Liver (tissue), 9 donors: ENCODE results near the gene CIBAR2. TPM values are rescaled to one million over a fixed set of nuclear protein-coding genes. Genes with fewer than 3 reads are reported as not detected.

Experiments
- DNase-seq: peaks from one replicate; pipeline ENCODE4 v3.0.0-alpha.2; 2017; ENCODE audit warnings: low spot score
- H3K27ac ChIP-seq, 2 donors: one replicate each; pipeline ENCODE4 v1.7.0; 2013; ENCODE audit warnings: inconsistent platforms in 2 of 2, low read length in 2 of 2, control low read depth in 1 of 2, low read depth in 1 of 2, mild to moderate bottlenecking in 1 of 2
- H3K27me3 ChIP-seq, 4 donors: one replicate each; pipeline versions ENCODE4 v1.6.1 to v1.7.0; 2013; ENCODE audit warnings: low read length in 3 of 4, inconsistent platforms in 1 of 4, mild to moderate bottlenecking in 1 of 4, moderate library complexity in 1 of 4; ENCODE audit not compliant: control insufficient read depth in 4 of 4, insufficient read depth in 4 of 4
- H3K36me3 ChIP-seq, 4 donors: one replicate each; pipeline versions ENCODE4 v1.6.1 to v1.7.0; 2013; ENCODE audit warnings: low read length in 3 of 4, mild to moderate bottlenecking in 3 of 4, low read depth in 1 of 4, moderate library complexity in 1 of 4; ENCODE audit not compliant: control insufficient read depth in 4 of 4, insufficient read depth in 3 of 4
- H3K4me1 ChIP-seq, 4 donors: one replicate each; pipeline versions ENCODE4 v1.6.1 to v1.7.0; 2013; ENCODE audit warnings: low read length in 3 of 4, mild to moderate bottlenecking in 3 of 4, moderate library complexity in 1 of 4; ENCODE audit not compliant: control insufficient read depth in 4 of 4, insufficient read depth in 4 of 4
- H3K4me3 ChIP-seq, 3 donors: one replicate each; pipeline versions ENCODE4 v1.6.1 to v1.7.0; 2013; ENCODE audit warnings: low read length in 3 of 3, control low read depth in 1 of 3, low read depth in 1 of 3, mild to moderate bottlenecking in 1 of 3
- H3K9ac ChIP-seq, 2 donors: one replicate each; pipeline ENCODE4 v1.7.0; 2013; ENCODE audit warnings: low read length in 2 of 2, mild to moderate bottlenecking in 2 of 2, moderate library complexity in 2 of 2, control low read depth in 1 of 2, low read depth in 1 of 2
- H3K9me3 ChIP-seq, 4 donors: one replicate each; pipeline versions ENCODE4 v1.6.1 to v1.7.0; 2013; ENCODE audit warnings: low read length in 3 of 4; ENCODE audit not compliant: control insufficient read depth in 4 of 4
- CTCF ChIP-seq: fragments of 150-350 bp; IDR thresholded peaks from 2 replicates; pipeline ENCODE4 v1.5.1; 2017; ENCODE audit warnings: improper control_type of control experiment, low read depth, low read length; ENCODE audit not compliant: missing input control
- EGR1 ChIP-seq, 2 donors: IDR thresholded peaks; 2 replicates each; pipeline ENCODE4 v1.6.1; 2016 to 2018; ENCODE audit warnings: antibody characterized with exemption in 2 of 2, low read depth in 2 of 2
- FOXA2 ChIP-seq: IDR thresholded peaks from 2 replicates; pipeline ENCODE4 v1.6.1; 2016; ENCODE audit warnings: antibody characterized with exemption
- GABPA ChIP-seq, 2 donors: IDR thresholded peaks in 1 of 2; conservative IDR thresholded peaks in 1 of 2; 2 replicates each; pipeline ENCODE4 v1.6.1; 2016; ENCODE audit warnings: antibody characterized with exemption in 2 of 2, mild to moderate bottlenecking in 1 of 2, moderate library complexity in 1 of 2
- HNF4A ChIP-seq, 2 donors: conservative IDR thresholded peaks; 2 replicates each; pipeline ENCODE4 v1.6.1; 2016; ENCODE audit warnings: antibody characterized with exemption in 2 of 2, mild to moderate bottlenecking in 2 of 2
- MAX ChIP-seq: IDR thresholded peaks from 2 replicates; pipeline ENCODE4 v1.6.1; 2016; ENCODE audit warnings: antibody characterized with exemption
- NR2F2 ChIP-seq: IDR thresholded peaks from 2 replicates; pipeline ENCODE4 v1.6.1; 2016; ENCODE audit warnings: antibody characterized with exemption
- RAD21 ChIP-seq, 2 donors: IDR thresholded peaks; 2 replicates each; pipeline ENCODE4 v1.6.1; 2016; ENCODE audit warnings: antibody characterized with exemption in 2 of 2, mild to moderate bottlenecking in 2 of 2
- RXRA ChIP-seq, 2 donors: IDR thresholded peaks; 2 replicates each; pipeline ENCODE4 v1.6.1; 2017 to 2018; ENCODE audit warnings: antibody characterized with exemption in 2 of 2, mild to moderate bottlenecking in 1 of 2
- SP1 ChIP-seq: IDR thresholded peaks from 2 replicates; pipeline ENCODE4 v1.6.1; 2018; ENCODE audit warnings: antibody characterized with exemption, mild to moderate bottlenecking
- TAF1 ChIP-seq: conservative IDR thresholded peaks from 2 replicates; pipeline ENCODE4 v1.6.1; 2016; ENCODE audit warnings: antibody characterized with exemption, mild to moderate bottlenecking
- WGBS: extraction: QIAGEN DNeasy Blood & Tissue Kit; methylation state at CpG from one replicate; pipeline ENCODE4 v1.1.7; 2013; 5-methylcytosine and 5-hydroxymethylcytosine counted together
- polyA plus RNA-seq, 2 donors: library from polyadenylated mRNA; stranded (reverse) in 1 of 2; unstranded in 1 of 2; fragments of 200-250 nt in 1 of 2; fragments of >200 nt in 1 of 2; fragmentation: Nextera tagmentation in 1 of 2; extraction: Ambion mirVana in 1 of 2; gene quantifications; one replicate each; pipeline versions ENCODE4 v1.2.1 to v1.2.3, GENCODE V29; 2013 to 2015
- total RNA-seq, 2 donors: library from RNA; depleted of rRNA; stranded (reverse); fragments of >200 nt; gene quantifications; one replicate each; pipeline ENCODE4 v1.2.3, GENCODE V29; 2014
- donor health status: healthy.
- donor health status: healthy.
- donor health status: healthy.
- donor health status: healthy.
- donor health status: healthy.

The CIBAR2 gene
- total and polyA plus RNA-seq, 4 donors, result not detected

- peaks cover 0 to 20% (median 10%) of the 10 kb centered on the region in 4 donors for H3K4me1 ChIP-seq
- 52% methylated on average over 17 of the region's 17 CpGs for WGBS
- H3K9me3 ChIP-seq, result peaks cover 0 to 5% (median 0%) of the 10 kb centered on the region in 4 donors
- TF ChIP-seq SP1 (peak; percentile 58), HNF4A (conservative IDR thresholded peaks at IDR 0.05) (peak; percentile 48 to 50), RXRA (IDR thresholded peaks at IDR 0.05) (peak in 1 of 2 donors; percentile 28), RAD21 (IDR thresholded peaks at IDR 0.05) (no peak)
- no peak overlapping the region for H3K9ac ChIP-seq
- H3K4me3 ChIP-seq, result peak overlapping the region in 2 of 3 donors; percentile 18 to 44
- no peak for DNase-seq
- no peaks in the 10 kb centered on the region for H3K36me3 ChIP-seq
- H3K27me3 ChIP-seq, result no peaks in the 10 kb centered on the region
- H3K27ac ChIP-seq, result peak overlapping the region; percentile 31 to 78
Observed at GRCh38 chr16:85136702-85137322, 24.5 kb upstream of the CIBAR2 start.

DNA sequence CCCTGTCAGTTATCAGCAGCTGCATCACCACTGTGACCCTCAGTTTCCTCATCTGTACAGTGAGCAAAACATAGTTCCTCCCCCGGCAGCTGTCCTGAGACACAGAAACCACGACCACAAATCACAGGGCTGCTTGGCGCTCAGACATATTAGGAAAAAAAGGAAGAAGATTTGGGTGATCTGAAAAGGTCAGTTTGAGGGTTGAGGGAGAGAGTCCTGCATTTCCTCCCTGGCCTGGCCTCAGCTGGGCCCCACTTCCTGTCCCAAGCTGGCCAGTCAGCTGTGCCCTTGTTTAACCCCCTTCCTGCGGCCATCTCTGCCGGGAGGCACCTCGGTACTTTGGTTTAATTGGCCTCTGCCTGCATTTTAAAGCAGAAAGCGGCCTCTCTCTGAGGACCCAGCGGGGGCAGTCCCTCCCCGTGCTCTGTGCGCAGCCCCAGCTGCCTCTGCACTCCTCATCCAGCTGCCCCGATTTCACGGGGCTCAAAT, 24.0 kb upstream of the CIBAR2 start:
- 63% methylated on average over 12 of the region's 12 CpGs for WGBS
- TF ChIP-seq CTCF (no peak), RXRA (IDR thresholded peaks at IDR 0.05) (peak; percentile 40 to 58), NR2F2 (peak; percentile 91), FOXA2 (no peak), GABPA (IDR thresholded peaks at IDR 0.05 in 1 of 2, conservative IDR thresholded peaks at IDR 0.05 in 1 of 2) (no peak), MAX (peak; percentile 37), TAF1 (no peak)

DNA sequence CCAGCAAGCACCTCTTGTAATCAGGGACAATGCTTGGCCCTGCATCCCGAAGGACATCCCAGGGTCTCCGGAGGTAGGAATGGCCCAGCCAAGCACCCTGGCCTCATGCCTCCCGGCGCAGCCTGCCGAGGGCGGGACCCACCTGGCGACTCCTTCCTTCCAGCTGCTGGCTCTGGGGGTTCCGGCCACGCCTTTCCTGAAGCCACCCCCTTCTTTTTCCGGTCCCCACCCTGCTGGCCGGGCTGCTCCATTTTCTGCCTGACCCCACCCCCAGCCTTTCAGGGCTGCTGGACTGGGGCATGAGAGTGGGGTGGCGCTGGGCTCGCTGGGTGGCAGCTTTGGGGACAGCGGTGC, 22.5 kb upstream of the CIBAR2 start:
- WGBS, result 80% methylated on average over 14 of the region's 14 CpGs
- Histone ChIP-seq H3K27me3 (no peaks in the 10 kb centered on the region), H3K9ac (no peak overlapping the region), H3K9me3 (peaks cover 0 to 5% (median 0%) of the 10 kb centered on the region in 4 donors), H3K4me3 (no peak overlapping the region), H3K4me1 (peaks cover 0 to 19% (median 11%) of the 10 kb centered on the region in 4 donors), H3K27ac (no peak overlapping the region), H3K36me3 (no peaks in the 10 kb centered on the region)
- no peak for TF ChIP-seq EGR1 (IDR thresholded peaks at IDR 0.05; ENCODE audit: low read depth in 2 of 2)
- DNase-seq, result no peak

More for the DNA sequence above, 24.0 kb upstream of the CIBAR2 start:
- Histone ChIP-seq H3K9me3 (peaks cover 0 to 5% (median 0%) of the 10 kb centered on the region in 4 donors), H3K27ac (peak overlapping the region; percentile 31 to 78), H3K4me1 (peaks cover 0 to 20% (median 10%) of the 10 kb centered on the region in 4 donors), H3K27me3 (no peaks in the 10 kb centered on the region), H3K36me3 (no peaks in the 10 kb centered on the region), H3K4me3 (no peak overlapping the region), H3K9ac (no peak overlapping the region)
- no peak for DNase-seq
